ENCODE results near the gene CBS. TPM values are rescaled to one million over a fixed set of nuclear protein-coding genes. Genes with fewer than 3 reads are reported as not detected.
A peak's percentile ranks its signal among the peaks of the same experiment; 100 is the strongest.
"Not testable (repeated sequence)": the region's sequence is repeated elsewhere in the genome, so short reads cannot be mapped to it uniquely, and the experiment has no call there.

Gene CBS
- 157 and 165 TPM in 2 replicates for total RNA-seq
- long read RNA-seq, transcript CBS-203 (17 exons, 2,453 nt) = minor isoform, 5 of 111 reads
- long read RNA-seq, transcript CBS-204 (17 exons, 2,605 nt) = major isoform, 84 of 111 reads
- long read RNA-seq, partial matches to known transcripts = 9 of 111 reads
- long read RNA-seq, other reads (novel, unspliced or antisense) = 12 of 111 reads

DNA sequence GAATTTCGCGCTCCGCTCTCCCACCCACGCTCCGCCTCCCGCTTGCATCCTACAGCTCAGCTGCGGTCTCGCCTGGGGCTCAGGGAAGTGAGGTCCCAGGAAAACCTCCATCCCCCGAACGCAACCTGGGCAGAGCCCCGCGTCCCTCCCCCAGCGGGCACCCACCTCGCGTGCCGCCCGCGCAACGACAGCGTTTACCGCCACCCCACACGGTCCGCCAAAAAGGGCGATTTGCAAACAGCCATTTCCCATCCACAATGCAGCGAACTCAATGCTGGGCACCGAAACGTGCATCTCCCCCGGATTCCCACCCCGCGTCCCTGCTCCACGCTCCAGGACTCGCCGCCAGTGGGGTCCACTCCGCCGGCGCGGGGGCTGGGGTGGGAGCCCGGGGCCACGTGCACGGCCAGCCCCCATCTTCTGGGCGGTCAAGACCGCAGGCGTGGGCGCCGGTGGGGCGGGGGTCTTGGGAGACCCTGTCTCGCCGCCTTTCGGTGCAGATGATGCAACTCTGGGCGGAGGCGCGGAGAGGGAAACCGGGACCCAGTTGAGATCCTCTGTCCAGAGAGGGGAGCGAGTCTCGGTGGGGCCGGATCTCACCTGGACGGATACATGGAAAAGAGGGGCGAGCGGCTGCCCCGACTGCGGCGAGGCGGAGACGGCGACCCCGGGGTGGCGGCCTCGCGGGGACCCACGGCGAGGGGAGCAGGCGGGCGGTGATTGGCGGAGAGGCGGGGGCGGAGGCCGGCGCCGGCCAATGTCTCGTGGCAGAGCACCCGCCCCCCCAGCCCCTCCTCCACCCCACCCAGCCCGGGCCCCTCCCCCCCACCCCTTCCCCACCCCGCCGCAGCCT, at the start of gene CBS:
CBS (minus strand) TSS at position 666 of the 853 bp plus-strand sequence. CDS start 3,642 bp downstream, outside the sequence.
- not testable (repeated sequence) for H3K27me3 Mint-ChIP-seq (ENCODE audit: low read depth); H3K36me3 Mint-ChIP-seq (ENCODE audit: low read depth); DNase-seq (ENCODE audit: low read depth, low spot score); H3K27ac Mint-ChIP-seq (ENCODE audit: unreplicated experiment); H3K4me3 Mint-ChIP-seq; H3K4me1 Mint-ChIP-seq; H3K9me3 Mint-ChIP-seq

DNA sequence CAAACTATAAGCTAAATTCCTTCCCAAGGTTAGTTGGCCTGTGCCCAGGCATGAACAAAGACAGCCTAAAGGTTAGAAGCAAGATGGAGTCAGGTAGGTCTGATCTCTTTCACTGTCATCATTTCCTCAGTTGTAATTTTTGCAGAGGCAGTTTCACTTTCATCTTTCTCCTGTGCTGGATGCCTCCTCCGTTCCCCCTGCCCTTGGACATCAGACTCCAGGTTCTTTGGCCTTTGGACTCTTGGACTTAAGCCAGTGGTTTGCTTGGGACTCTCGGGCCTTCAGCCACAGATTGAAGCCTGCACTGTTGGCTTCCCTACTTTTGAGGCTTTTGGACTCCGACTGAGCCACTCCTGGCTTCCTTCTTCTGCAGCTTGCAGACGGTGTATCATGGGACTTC, 40.3 kb upstream of the CBS start:
- H3K36me3 Mint-ChIP-seq (ENCODE audit: low read depth); H3K27ac Mint-ChIP-seq (ENCODE audit: unreplicated experiment); H3K27me3 Mint-ChIP-seq (ENCODE audit: low read depth); H3K9me3 Mint-ChIP-seq; H3K4me1 Mint-ChIP-seq; H3K4me3 Mint-ChIP-seq; DNase-seq (ENCODE audit: low read depth, low spot score): not testable (repeated sequence)

DNA sequence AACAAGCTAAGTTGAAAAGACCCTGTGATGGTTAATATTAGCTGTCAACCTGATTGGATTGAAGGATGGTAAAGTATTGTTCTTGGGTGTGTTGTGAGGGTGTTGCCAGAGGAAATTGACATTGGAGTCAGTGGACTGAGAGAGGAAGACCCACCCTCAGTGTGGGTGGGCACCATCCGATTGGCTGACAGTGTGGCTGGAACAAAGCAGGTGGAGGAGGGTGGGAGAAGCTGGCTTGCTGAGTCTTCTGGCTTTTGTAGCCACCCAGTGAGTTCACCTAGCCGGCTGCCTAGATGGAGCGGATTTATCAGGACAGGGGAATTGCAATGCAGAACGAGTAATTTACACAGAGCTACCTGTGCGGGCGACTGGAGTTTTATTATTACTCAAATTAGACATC, 38.8 kb upstream of the CBS start:
- not testable (repeated sequence) for H3K27me3 Mint-ChIP-seq (ENCODE audit: low read depth); H3K9me3 Mint-ChIP-seq; H3K36me3 Mint-ChIP-seq (ENCODE audit: low read depth); H3K27ac Mint-ChIP-seq (ENCODE audit: unreplicated experiment); DNase-seq (ENCODE audit: low read depth, low spot score); H3K4me3 Mint-ChIP-seq; H3K4me1 Mint-ChIP-seq

DNA sequence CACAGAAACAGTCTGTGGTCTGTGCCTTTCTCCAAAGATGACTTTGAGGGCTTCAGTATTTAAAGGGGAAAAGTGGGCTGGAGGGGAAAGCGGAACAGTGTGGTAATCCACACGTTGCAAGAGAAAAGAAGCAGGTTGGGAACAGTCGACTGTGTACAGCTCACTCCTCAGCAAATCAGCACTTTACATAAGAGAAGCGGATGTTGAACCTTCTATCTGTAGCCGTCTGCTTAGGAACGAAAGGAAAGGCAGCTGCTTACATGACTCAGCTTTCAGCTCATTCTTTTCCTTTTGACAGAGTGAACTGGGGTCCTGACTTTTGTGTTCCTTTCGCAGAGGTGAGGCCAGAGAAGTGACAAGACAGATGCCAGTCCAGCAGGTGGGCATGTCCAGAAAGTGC, 33.4 kb upstream of the CBS start:
- H3K27me3 Mint-ChIP-seq (ENCODE audit: low read depth); H3K4me3 Mint-ChIP-seq; H3K9me3 Mint-ChIP-seq; H3K36me3 Mint-ChIP-seq (ENCODE audit: low read depth); H3K27ac Mint-ChIP-seq (ENCODE audit: unreplicated experiment); H3K4me1 Mint-ChIP-seq; DNase-seq (ENCODE audit: low read depth, low spot score): not testable (repeated sequence)

DNA sequence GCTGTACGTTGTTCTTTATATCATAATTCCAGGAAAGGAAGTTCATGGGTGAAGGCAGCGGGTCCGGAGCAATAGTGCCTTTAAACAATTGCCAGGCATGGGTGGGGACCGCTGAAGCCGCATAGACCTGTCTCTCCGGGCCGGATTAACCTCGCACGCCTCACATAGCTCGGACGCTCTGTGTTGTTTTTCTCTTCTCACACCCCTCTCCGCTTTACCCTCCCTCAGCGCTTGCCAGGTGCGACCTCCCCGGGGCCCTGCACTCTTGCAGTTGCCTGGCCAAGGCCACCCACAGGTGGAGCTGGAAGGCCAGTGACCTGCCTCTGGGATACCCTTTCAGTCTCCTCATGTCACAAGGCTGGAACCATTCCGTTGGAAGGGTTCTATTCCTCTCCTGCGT, 32.5 kb upstream of the CBS start:
- H3K9me3 Mint-ChIP-seq; DNase-seq (ENCODE audit: low read depth, low spot score); H3K4me1 Mint-ChIP-seq; H3K36me3 Mint-ChIP-seq (ENCODE audit: low read depth); H3K27me3 Mint-ChIP-seq (ENCODE audit: low read depth); H3K27ac Mint-ChIP-seq (ENCODE audit: unreplicated experiment); H3K4me3 Mint-ChIP-seq: not testable (repeated sequence)

DNA sequence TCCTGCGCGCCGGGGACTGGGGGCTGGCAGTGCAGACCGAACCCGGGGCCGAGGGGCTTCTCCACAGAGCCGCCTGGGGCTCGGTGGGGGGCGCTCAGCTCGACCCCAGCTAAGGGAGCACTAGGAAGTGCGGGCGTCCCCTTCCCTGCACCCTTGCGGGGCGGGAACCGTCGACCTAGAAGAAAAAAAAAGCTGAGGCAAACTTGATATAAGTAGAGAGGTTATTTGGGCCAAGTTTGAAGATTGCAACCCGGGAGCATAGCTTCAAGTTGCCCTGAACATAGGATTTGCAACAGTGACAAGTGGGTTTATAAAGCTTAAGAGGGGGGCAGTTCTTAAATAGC, 32.1 kb upstream of the CBS start:
- not testable (repeated sequence) for H3K27me3 Mint-ChIP-seq (ENCODE audit: low read depth); H3K27ac Mint-ChIP-seq (ENCODE audit: unreplicated experiment); DNase-seq (ENCODE audit: low read depth, low spot score); H3K4me1 Mint-ChIP-seq; H3K36me3 Mint-ChIP-seq (ENCODE audit: low read depth); H3K4me3 Mint-ChIP-seq; H3K9me3 Mint-ChIP-seq

DNA sequence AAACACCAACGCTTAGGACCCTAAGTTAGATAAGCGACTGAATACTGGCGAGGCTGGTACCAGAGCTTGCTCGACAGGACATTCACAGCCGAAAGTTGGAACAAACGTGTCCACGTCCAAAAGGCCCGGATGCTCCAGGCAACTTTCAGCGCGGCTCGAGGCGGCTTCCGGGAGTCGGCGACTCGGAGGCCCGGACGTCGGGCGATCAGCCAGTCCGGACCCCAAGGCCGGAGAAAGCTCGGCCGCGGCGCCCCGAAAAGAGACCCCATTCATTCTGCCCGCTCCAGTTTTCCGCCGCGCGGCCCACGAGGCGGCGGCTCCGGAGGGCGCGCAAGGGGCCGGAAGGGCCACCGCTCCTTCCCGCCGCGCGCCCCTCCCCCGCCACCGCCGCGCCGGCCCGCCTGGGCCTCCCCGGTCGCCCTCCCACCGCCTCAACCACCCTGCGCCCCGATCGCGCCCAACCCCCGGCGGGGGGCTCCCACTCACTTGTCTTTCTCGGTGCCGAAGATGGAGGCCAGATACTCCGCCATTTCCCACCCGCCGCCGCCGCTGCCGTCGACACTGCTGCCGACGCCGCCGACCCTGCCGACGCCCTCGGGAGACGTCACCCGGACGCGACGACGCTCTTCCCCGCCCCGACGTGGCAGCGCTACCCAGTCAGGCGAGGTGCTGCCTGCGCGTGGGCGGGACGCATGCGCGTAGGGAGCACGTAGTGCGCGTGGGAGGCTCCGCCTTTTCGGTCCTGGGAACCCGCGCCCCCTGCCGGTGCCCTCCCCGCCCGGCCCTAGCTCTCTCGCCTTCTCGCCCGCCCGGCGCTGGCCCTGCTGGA, 31.5 kb upstream of the CBS start, which contains the start of gene U2AF1:
U2AF1 (minus strand) TSS at position 606 of the 829 bp plus-strand sequence; CDS start at position 530, 76 bp downstream.
- H3K4me3 Mint-ChIP-seq; H3K36me3 Mint-ChIP-seq (ENCODE audit: low read depth); H3K4me1 Mint-ChIP-seq; H3K9me3 Mint-ChIP-seq; H3K27me3 Mint-ChIP-seq (ENCODE audit: low read depth); H3K27ac Mint-ChIP-seq (ENCODE audit: unreplicated experiment): not testable (repeated sequence)
- DNase-seq (ENCODE audit: low read depth, low spot score) = peak; percentile 16

DNA sequence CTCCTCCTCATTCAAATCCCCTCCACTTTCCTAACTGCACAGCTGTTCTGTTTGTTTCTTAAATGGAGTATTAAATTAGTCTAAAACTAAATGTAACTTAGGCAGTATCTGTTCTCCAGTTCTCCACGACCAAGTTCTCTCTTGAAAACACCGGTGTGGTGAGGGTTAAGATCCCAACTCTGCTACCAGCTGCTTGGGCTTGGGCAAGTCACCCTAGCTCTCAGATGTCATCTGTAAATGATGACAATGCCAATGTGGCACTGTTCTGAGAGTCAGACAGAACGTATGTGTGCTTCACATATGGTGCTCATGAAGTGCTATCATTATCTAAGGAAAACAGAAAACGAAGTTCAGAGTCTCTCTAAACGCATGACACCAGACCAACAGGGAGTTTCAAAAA, 29.0 kb upstream of the CBS start:
- not testable (repeated sequence) for H3K4me1 Mint-ChIP-seq; H3K4me3 Mint-ChIP-seq; H3K27me3 Mint-ChIP-seq (ENCODE audit: low read depth); H3K9me3 Mint-ChIP-seq; DNase-seq (ENCODE audit: low read depth, low spot score); H3K36me3 Mint-ChIP-seq (ENCODE audit: low read depth); H3K27ac Mint-ChIP-seq (ENCODE audit: unreplicated experiment)

DNA sequence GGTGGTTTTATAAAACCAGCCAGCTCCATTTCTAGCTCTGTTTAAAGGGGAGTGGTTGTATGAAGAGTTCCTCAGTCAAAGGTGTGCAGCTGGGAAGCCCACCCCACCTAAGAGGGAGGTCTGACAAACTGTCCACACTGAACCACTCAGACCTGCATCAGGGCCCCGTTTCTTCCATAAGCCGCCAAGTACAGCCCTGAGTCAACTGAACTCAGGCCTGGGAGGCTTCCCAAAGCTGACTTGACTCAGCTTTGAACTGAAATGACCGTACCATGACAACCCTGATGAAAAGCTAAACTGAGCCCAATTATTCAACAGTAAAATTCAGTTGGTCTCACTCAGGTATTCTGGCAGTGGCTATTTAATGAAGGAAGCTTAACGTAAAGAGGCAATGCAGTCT, 26.6 kb upstream of the CBS start:
- H3K27me3 Mint-ChIP-seq (ENCODE audit: low read depth); H3K4me3 Mint-ChIP-seq; H3K4me1 Mint-ChIP-seq; H3K27ac Mint-ChIP-seq (ENCODE audit: unreplicated experiment); H3K36me3 Mint-ChIP-seq (ENCODE audit: low read depth); H3K9me3 Mint-ChIP-seq; DNase-seq (ENCODE audit: low read depth, low spot score): not testable (repeated sequence)

DNA sequence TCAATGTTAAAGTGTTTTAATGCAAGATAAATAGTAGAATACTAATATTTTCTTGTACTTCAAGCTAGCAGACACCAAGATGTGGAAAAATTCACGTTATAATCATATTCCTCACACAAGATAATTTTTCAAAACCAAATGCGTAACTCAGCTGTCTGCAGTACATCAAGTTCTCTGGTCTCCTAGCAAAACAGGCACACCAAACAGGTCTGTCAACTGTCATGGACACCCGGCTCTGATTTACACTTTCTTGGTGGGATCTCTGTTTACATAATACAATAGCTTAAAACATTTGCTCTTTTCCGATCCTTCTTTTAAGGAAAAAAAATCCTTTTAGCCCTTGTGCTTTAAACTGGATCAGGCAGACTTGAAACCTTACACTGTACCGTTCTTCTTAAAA, 26.0 kb upstream of the CBS start:
- not testable (repeated sequence) for H3K4me3 Mint-ChIP-seq; H3K27ac Mint-ChIP-seq (ENCODE audit: unreplicated experiment); H3K27me3 Mint-ChIP-seq (ENCODE audit: low read depth); DNase-seq (ENCODE audit: low read depth, low spot score); H3K9me3 Mint-ChIP-seq; H3K4me1 Mint-ChIP-seq; H3K36me3 Mint-ChIP-seq (ENCODE audit: low read depth)

DNA sequence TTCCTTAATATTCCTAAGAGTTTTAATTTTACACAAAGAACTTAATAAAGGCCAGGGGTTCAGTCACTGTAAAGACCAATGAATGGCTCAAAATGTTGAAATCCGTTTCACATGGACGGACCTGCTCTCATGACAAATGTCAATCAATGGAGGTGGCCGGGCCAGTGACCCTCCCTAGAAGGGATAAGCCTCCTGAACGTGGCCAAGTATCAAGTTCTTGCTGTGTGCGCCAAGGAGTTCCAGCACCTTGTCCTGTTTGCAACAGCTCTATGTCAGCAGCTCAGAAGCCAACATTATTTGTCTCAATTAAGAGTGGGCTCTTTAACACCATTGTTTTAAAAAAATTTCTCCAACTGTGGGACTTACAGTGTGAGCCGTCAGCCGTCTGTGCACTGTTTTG, 25.4 kb upstream of the CBS start:
- H3K4me3 Mint-ChIP-seq; H3K27me3 Mint-ChIP-seq (ENCODE audit: low read depth); H3K4me1 Mint-ChIP-seq; H3K27ac Mint-ChIP-seq (ENCODE audit: unreplicated experiment); H3K9me3 Mint-ChIP-seq; H3K36me3 Mint-ChIP-seq (ENCODE audit: low read depth); DNase-seq (ENCODE audit: low read depth, low spot score): not testable (repeated sequence)

DNA sequence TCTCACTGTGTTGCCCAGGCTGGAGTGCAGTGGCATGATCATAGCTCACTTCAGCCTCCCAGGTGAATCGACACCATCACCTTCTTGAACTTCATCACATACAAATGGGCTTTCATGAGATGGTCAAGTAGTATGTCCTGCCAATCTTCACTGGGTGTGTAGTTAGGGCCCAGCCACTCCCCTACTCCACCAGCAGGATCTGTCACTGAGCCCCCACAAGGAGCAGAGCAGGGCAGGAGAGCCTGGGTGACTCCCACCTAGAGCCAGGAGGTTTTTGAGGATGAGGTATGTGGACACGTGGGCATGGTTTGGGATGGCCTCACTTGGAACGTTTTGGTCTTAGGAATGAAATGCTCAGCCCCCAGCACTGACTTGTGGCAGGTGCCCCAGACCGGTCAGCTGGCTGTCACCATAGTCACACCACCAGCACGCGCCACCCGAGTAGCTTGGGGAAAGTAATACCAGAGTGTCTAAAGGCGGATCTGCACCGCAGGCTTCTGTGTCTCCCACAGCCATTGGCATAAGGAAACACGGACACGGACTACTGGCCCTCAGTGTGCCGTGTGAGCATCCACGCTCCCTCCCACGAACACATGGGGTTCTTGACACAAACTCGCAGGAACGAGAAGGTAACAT, 16.5 kb upstream of the CBS start:
- not testable (repeated sequence) for H3K27me3 Mint-ChIP-seq (ENCODE audit: low read depth); H3K27ac Mint-ChIP-seq (ENCODE audit: unreplicated experiment); H3K4me1 Mint-ChIP-seq; H3K9me3 Mint-ChIP-seq; DNase-seq (ENCODE audit: low read depth, low spot score); H3K36me3 Mint-ChIP-seq (ENCODE audit: low read depth); H3K4me3 Mint-ChIP-seq

DNA sequence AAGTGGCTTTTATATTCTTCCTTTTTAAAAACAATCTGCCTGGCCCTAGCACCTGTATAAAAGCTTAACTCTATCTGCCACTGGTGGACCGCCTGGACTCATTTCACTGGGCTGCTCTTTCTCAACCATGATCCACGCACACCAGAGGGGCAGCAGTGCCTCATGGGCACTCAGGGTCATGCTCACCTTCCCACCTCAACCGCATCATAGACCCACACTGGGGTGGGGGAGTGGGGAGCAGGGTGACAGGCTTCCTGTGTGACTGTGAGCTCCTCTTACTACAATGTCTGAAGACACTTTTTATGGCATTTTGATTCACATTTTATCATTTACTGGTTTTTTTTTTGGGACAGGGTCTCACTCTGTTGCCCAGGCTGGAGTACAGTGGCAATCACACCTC, 15.3 kb upstream of the CBS start:
- H3K27me3 Mint-ChIP-seq (ENCODE audit: low read depth) = not testable (repeated sequence)

More for the DNA sequence above, 15.3 kb upstream of the CBS start:
- H3K9me3 Mint-ChIP-seq; H3K27ac Mint-ChIP-seq (ENCODE audit: unreplicated experiment); DNase-seq (ENCODE audit: low read depth, low spot score); H3K36me3 Mint-ChIP-seq (ENCODE audit: low read depth); H3K4me3 Mint-ChIP-seq; H3K4me1 Mint-ChIP-seq: not testable (repeated sequence)

Data from neural crest cell (in vitro differentiated cells).